H9 (cell line): ENCODE data around the gene SESTD1. TPM values are rescaled to one million over a fixed set of nuclear protein-coding genes. Genes with fewer than 3 reads are reported as not detected.

Experiments used
- DNase-seq: peaks from one replicate; pipeline ENCODE4 v3.0.0-alpha.2; 2017
- H2AFZ ChIP-seq: one replicate; pipeline ENCODE4 v1.6.1; 2013; ENCODE audit warnings: mild to moderate bottlenecking, low read length, control low read depth, moderate library complexity
- H2AK5ac ChIP-seq: 2 replicates; pipeline ENCODE4 v1.6.1; 2013; ENCODE audit warnings: low read length, control low read depth, mixed read lengths; ENCODE audit not compliant: insufficient read length
- H2BK120ac ChIP-seq: one replicate; pipeline ENCODE4 v1.6.1; 2013; ENCODE audit warnings: low read depth, mild to moderate bottlenecking, low read length, control low read depth, inconsistent platforms; ENCODE audit not compliant: poor library complexity, severe bottlenecking
- H2BK12ac ChIP-seq: 2 replicates; pipeline ENCODE4 v1.6.1; 2013; ENCODE audit warnings: low read length, control low read depth, mixed read lengths, low read depth; ENCODE audit not compliant: insufficient read length
- H2BK15ac ChIP-seq: 2 replicates; pipeline ENCODE4 v1.6.1; 2013; ENCODE audit warnings: low read depth, low read length, control low read depth
- H2BK20ac ChIP-seq: one replicate; pipeline ENCODE4 v1.6.1; 2013; ENCODE audit warnings: low read depth, mild to moderate bottlenecking, low read length, control low read depth, inconsistent platforms; ENCODE audit not compliant: poor library complexity, severe bottlenecking
- H2BK5ac ChIP-seq: 2 replicates; pipeline ENCODE4 v1.6.1; 2013; ENCODE audit warnings: low read length, control low read depth, mixed read lengths; ENCODE audit not compliant: insufficient read length
- H3K14ac ChIP-seq: 2 replicates; pipeline ENCODE4 v1.6.1; 2013; ENCODE audit warnings: low read length, control low read depth; ENCODE audit not compliant: insufficient read depth
- H3K18ac ChIP-seq: 2 replicates; pipeline ENCODE4 v1.6.1; 2013; ENCODE audit warnings: low read depth, mild to moderate bottlenecking, mixed read lengths, low read length, control low read depth; ENCODE audit not compliant: insufficient read length
- H3K23ac ChIP-seq: 2 replicates; pipeline ENCODE4 v1.6.1; 2013; ENCODE audit warnings: low read length, control low read depth, mixed read lengths, low read depth; ENCODE audit not compliant: insufficient read length
- H3K23me2 ChIP-seq: 2 replicates; pipeline ENCODE4 v1.6.1; 2013; ENCODE audit warnings: low read depth, mild to moderate bottlenecking, mixed read lengths, low read length, control low read depth; ENCODE audit not compliant: insufficient read length, poor library complexity, severe bottlenecking
- H3K27ac ChIP-seq: 2 replicates; pipeline ENCODE4 v1.5.1; 2013; ENCODE audit warnings: low read length, control low read depth, mixed read lengths, low read depth; ENCODE audit not compliant: insufficient read length
- H3K27me3 ChIP-seq: 2 replicates; pipeline ENCODE4 v1.6.1; 2013; ENCODE audit warnings: low read length, control low read depth, inconsistent platforms; ENCODE audit not compliant: insufficient read depth
- H3K4ac ChIP-seq: 2 replicates; pipeline ENCODE4 v1.6.1; 2013; ENCODE audit warnings: low read depth, mild to moderate bottlenecking, control low read depth, inconsistent platforms, low read length, moderate library complexity
- H3K4me1 ChIP-seq: 2 replicates; pipeline ENCODE4 v1.6.1; 2013; ENCODE audit warnings: low read length, control low read depth, inconsistent platforms; ENCODE audit not compliant: insufficient read depth
- H3K4me2 ChIP-seq: 2 replicates; pipeline ENCODE4 v1.6.1; 2013; ENCODE audit warnings: low read length, control low read depth, mixed read lengths; ENCODE audit not compliant: insufficient read length, insufficient read depth
- H3K56ac ChIP-seq: 2 replicates; pipeline ENCODE4 v1.6.1; 2013; ENCODE audit warnings: low read depth, mild to moderate bottlenecking, mixed read lengths, low read length, control low read depth; ENCODE audit not compliant: insufficient read length
- H3K79me1 ChIP-seq: 2 replicates; pipeline ENCODE4 v1.6.1; 2013; ENCODE audit warnings: low read depth, mild to moderate bottlenecking, moderate library complexity, low read length, control low read depth, inconsistent platforms; ENCODE audit not compliant: insufficient read depth, poor library complexity, severe bottlenecking
- H3K79me2 ChIP-seq: 2 replicates; pipeline ENCODE4 v1.6.1; 2013; ENCODE audit warnings: low read length, control low read depth, inconsistent platforms; ENCODE audit not compliant: insufficient read depth
- H3K9ac ChIP-seq: 2 replicates; pipeline ENCODE4 v1.6.1; 2013; ENCODE audit warnings: low read length, control low read depth, mixed read lengths; ENCODE audit not compliant: insufficient read length; ENCODE audit errors: extremely low read depth
- H3K9me3 ChIP-seq: one replicate; pipeline ENCODE4 v1.6.1; 2013; ENCODE audit warnings: low read depth, low read length, inconsistent platforms; ENCODE audit not compliant: control insufficient read depth
- H3T11ph ChIP-seq: one replicate; pipeline ENCODE4 v1.6.1; 2013; ENCODE audit warnings: mild to moderate bottlenecking, low read length, control low read depth, inconsistent platforms
- H4K20me1 ChIP-seq: one replicate; pipeline ENCODE4 v1.6.1; 2013; ENCODE audit not compliant: control insufficient read depth, insufficient read length, insufficient read depth
- H4K5ac ChIP-seq: 2 replicates; pipeline ENCODE4 v1.6.1; 2013; ENCODE audit warnings: low read depth, mild to moderate bottlenecking, mixed read lengths, low read length, control low read depth; ENCODE audit not compliant: insufficient read length
- H4K8ac ChIP-seq: replicated peaks from 2 replicates; pipeline ENCODE4 v1.6.1; 2013; ENCODE audit warnings: low read length, control low read depth, mixed read lengths, low read depth; ENCODE audit not compliant: insufficient read length
- H4K91ac ChIP-seq: 2 replicates; pipeline ENCODE4 v1.6.1; 2013; ENCODE audit warnings: low read depth, mild to moderate bottlenecking, moderate library complexity, mixed read lengths, low read length, control low read depth; ENCODE audit not compliant: insufficient read length
- H3K27ac Mint-ChIP-seq, 3 experiments: 2 replicates in 2 of 3; 3 replicates in 1 of 3; pipeline ENCODE4 v1.8.0; 2020 to 2021; ENCODE audit warnings: mixed read lengths in 3 of 3, mild to moderate bottlenecking in 1 of 3, moderate library complexity in 1 of 3
- H3K27me3 Mint-ChIP-seq: 2 replicates; pipeline ENCODE4 v1.8.0; 2021; ENCODE audit warnings: low read depth, mild to moderate bottlenecking, moderate library complexity, mixed read lengths
- H3K36me3 Mint-ChIP-seq, 3 experiments: 2 replicates in 2 of 3; 3 replicates in 1 of 3; pipeline ENCODE4 v1.8.0; 2020 to 2021; ENCODE audit warnings: low read depth in 3 of 3, mixed read lengths in 3 of 3; ENCODE audit not compliant: insufficient read depth in 1 of 3
- H3K4me1 Mint-ChIP-seq, 2 experiments: 2 replicates each; pipeline ENCODE4 v1.8.0; 2020; ENCODE audit warnings: mixed read lengths in 2 of 2
- H3K4me3 Mint-ChIP-seq, 2 experiments: 2 replicates in 1 of 2; 3 replicates in 1 of 2; pipeline ENCODE4 v1.8.0; 2020 to 2021; ENCODE audit warnings: mild to moderate bottlenecking in 2 of 2, mixed read lengths in 2 of 2, moderate library complexity in 1 of 2
- H3K9me3 Mint-ChIP-seq, 2 experiments: 2 replicates in 1 of 2; 3 replicates in 1 of 2; pipeline ENCODE4 v1.8.0; 2020; ENCODE audit warnings: mild to moderate bottlenecking in 2 of 2, mixed read lengths in 2 of 2, moderate library complexity in 1 of 2
- WGBS: extraction: QIAGEN DNeasy Blood & Tissue Kit; methylation state at CpG from one replicate; pipeline ENCODE4 v1.1.7; 2013; ENCODE audit warnings: missing lambda C conversion rate, low lambda C conversion rate, mixed read lengths; ENCODE audit not compliant: insufficient read length; ENCODE audit errors: extremely low coverage; 5-methylcytosine and 5-hydroxymethylcytosine counted together
- total RNA-seq: library from RNA; stranded (reverse); gene quantifications from 2 replicates; pipeline ENCODE4 v1.2.1, GENCODE V29; 2021
- TF ChIP-seq, protein P1 (sequence below): fragments of 200-600 bp; sonication (generic); conservative IDR thresholded peaks from 3 replicates; pipeline ENCODE4 v1.8.0; 2021; ENCODE audit warnings: antibody characterized with exemption, mild to moderate bottlenecking

SESTD1 gene
- total RNA-seq, 1 experiment from 2014 or later: 44.4 TPM

DNA sequence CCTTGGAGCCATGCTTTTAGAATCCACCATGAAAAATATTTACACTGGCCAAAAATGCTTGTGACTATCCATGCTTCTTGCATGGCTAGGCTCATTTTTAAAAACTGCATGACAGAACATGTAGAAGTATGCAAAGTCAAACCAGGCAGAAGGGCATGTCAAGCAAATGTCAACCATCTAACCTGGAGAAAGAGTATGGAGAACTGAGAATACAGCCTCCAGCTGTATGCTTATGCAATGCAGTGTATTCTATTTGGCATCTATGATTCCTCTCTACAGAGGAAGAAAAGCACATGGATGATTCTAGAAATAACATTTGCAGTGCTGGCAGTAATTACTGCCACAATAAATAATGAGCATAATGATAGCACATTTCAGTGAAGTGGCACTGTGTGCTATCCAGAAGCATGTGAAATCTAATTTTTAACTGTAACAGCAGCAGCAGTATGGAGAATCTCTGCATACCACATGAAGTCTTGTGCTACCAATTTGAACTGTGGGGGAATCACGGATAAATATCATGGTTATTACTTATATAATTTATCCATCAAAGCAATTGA is 127.4 kb downstream of the SESTD1 start:
- no peak overlapping the region for H2AK5ac ChIP-seq
- H3K79me2 ChIP-seq: no peaks in the 10 kb centered on the region
- no peak overlapping the region for H2BK120ac ChIP-seq
- H3K4me1 Mint-ChIP-seq: no peaks in the 10 kb centered on the region
- no peaks in the 10 kb centered on the region for H4K20me1 ChIP-seq
- DNase-seq: no peak
- H2BK15ac ChIP-seq: no peak overlapping the region
- H2BK5ac ChIP-seq: no peak overlapping the region
- TF ChIP-seq, protein P1, sequence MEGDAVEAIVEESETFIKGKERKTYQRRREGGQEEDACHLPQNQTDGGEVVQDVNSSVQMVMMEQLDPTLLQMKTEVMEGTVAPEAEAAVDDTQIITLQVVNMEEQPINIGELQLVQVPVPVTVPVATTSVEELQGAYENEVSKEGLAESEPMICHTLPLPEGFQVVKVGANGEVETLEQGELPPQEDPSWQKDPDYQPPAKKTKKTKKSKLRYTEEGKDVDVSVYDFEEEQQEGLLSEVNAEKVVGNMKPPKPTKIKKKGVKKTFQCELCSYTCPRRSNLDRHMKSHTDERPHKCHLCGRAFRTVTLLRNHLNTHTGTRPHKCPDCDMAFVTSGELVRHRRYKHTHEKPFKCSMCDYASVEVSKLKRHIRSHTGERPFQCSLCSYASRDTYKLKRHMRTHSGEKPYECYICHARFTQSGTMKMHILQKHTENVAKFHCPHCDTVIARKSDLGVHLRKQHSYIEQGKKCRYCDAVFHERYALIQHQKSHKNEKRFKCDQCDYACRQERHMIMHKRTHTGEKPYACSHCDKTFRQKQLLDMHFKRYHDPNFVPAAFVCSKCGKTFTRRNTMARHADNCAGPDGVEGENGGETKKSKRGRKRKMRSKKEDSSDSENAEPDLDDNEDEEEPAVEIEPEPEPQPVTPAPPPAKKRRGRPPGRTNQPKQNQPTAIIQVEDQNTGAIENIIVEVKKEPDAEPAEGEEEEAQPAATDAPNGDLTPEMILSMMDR: no peak
- no peaks in the 10 kb centered on the region for H3K4me1 ChIP-seq
- H3K18ac ChIP-seq: no peak overlapping the region
- no peak overlapping the region for H3K4me2 ChIP-seq
- no peaks in the 10 kb centered on the region for H3K27me3 Mint-ChIP-seq
- H3K9ac ChIP-seq: no peak overlapping the region
- no peak overlapping the region for H3T11ph ChIP-seq
- no peak overlapping the region for H3K27ac ChIP-seq
- no peaks in the 10 kb centered on the region for H3K9me3 ChIP-seq
- no peak overlapping the region for H3K27ac Mint-ChIP-seq
- H2BK20ac ChIP-seq: no peak overlapping the region
- no peak overlapping the region for H2BK12ac ChIP-seq
- H3K9me3 Mint-ChIP-seq: no peaks in the 10 kb centered on the region
- H3K23ac ChIP-seq: no peak overlapping the region
- H3K4ac ChIP-seq: no peak overlapping the region
- H4K8ac ChIP-seq: no peak overlapping the region
- no peak overlapping the region for H4K91ac ChIP-seq
- no peaks in the 10 kb centered on the region for H3K36me3 Mint-ChIP-seq
- no peak overlapping the region for H2AFZ ChIP-seq
- H3K27me3 ChIP-seq: no peaks in the 10 kb centered on the region
- H3K4me3 Mint-ChIP-seq: no peak overlapping the region
- no peak overlapping the region for H3K14ac ChIP-seq
- H3K56ac ChIP-seq: no peak overlapping the region
- WGBS: no CpG with 5 or more reads among the region's 1 CpG
- no peak overlapping the region for H4K5ac ChIP-seq
- no peaks in the 10 kb centered on the region for H3K23me2 ChIP-seq
- H3K79me1 ChIP-seq: no peaks in the 10 kb centered on the region
